Endothelial cell of umbilical vein (primary cell): ENCODE data around the gene TEX11. TPM values are rescaled to one million over a fixed set of nuclear protein-coding genes. Genes with fewer than 3 reads are reported as not detected.

Experiments used
- BruUV-seq: library from RNA; stranded (reverse); fragments of 400-500 nt; replicated peaks from 2 replicates; lab custom pipeline; 2021; lab: Mats Ljungman, UMichigan
- CTCF ChIA-PET: fragments of 300-600, 350-600 bp; sonication (Branson Sonifier 250); formaldehyde crosslinking; loops from one replicate; lab custom pipeline; 2021; ENCODE audit warnings: antibody characterized with exemption, inconsistent platforms; lab: Charles Lee
- POLR2A ChIA-PET: fragments of 300-600, 350-600 bp; sonication (Branson Sonifier 250); formaldehyde crosslinking; loops from one replicate; lab custom pipeline; 2021; ENCODE audit warnings: antibody characterized with exemption, inconsistent platforms; lab: Charles Lee
- DNase-seq: peaks from one replicate; pipeline ENCODE4 v3.0.0-alpha.2; 2011; ENCODE audit warnings: low read depth, low spot score
- FAIRE-seq: peaks from 2 replicates; lab custom pipeline; 2011; peaks lifted over from hg19 to GRCh38; lab: Jason Lieb, UNC
- H2AFZ ChIP-seq: 2 replicates; pipeline ENCODE4 v1.6.0; 2012; ENCODE audit warnings: low read depth, low read length, control low read depth, inconsistent platforms
- H3K27ac ChIP-seq: 2 replicates; pipeline ENCODE4 v1.5.1; 2011; ENCODE audit warnings: low read depth, mild to moderate bottlenecking, control low read depth, low read length, moderate library complexity; ENCODE audit not compliant: insufficient read depth
- H3K27me3 ChIP-seq, 2 experiments: 2 replicates each; pipeline versions ENCODE4 v1.6.0 to v1.6.1; 2011; ENCODE audit warnings: low read length in 2 of 2, mixed read lengths in 1 of 2; ENCODE audit not compliant: control insufficient read depth in 2 of 2, insufficient read depth in 2 of 2
- H3K36me3 ChIP-seq, 2 experiments: 2 replicates in 1 of 2; 3 replicates in 1 of 2; pipeline ENCODE4 v1.5.1; 2011; ENCODE audit warnings: low read length in 2 of 2, mild to moderate bottlenecking in 1 of 2, moderate library complexity in 1 of 2; ENCODE audit not compliant: control insufficient read depth in 2 of 2, insufficient read depth in 2 of 2; ENCODE audit errors: extremely low read depth in 1 of 2
- H3K4me1 ChIP-seq: 3 replicates; pipeline ENCODE4 v1.5.1; 2011; ENCODE audit warnings: mild to moderate bottlenecking, low read length; ENCODE audit not compliant: control insufficient read depth, insufficient read depth; ENCODE audit errors: extremely low read depth
- H3K4me2 ChIP-seq: 2 replicates; pipeline ENCODE4 v1.6.1; 2011; ENCODE audit warnings: low read length, control low read depth, mixed read lengths; ENCODE audit not compliant: insufficient read depth
- H3K4me3 ChIP-seq, 3 experiments: fragments of 200-600 bp in 1 of 3; sonication (generic), shearing (Covaris generic) in 1 of 3; replicated peaks in 1 of 3; 2 replicates each; pipeline ENCODE4 v1.5.1; 2011 to 2016; ENCODE audit warnings: control low read depth in 3 of 3, low read length in 3 of 3, mild to moderate bottlenecking in 2 of 3, inconsistent platforms in 1 of 3, low read depth in 1 of 3, moderate library complexity in 1 of 3; ENCODE audit not compliant: insufficient read depth in 1 of 3
- H3K79me2 ChIP-seq: 2 replicates; pipeline ENCODE4 v1.6.0; 2012; ENCODE audit warnings: low read length, inconsistent platforms; ENCODE audit not compliant: control insufficient read depth, insufficient read depth
- H3K9ac ChIP-seq: replicated peaks from 2 replicates; pipeline ENCODE3; 2011; ENCODE audit warnings: low read length, control low read depth; ENCODE audit not compliant: insufficient read depth; ENCODE audit errors: extremely low read depth
- H3K9me1 ChIP-seq: replicated peaks from 3 replicates; pipeline ENCODE4 v1.6.0; 2011; ENCODE audit warnings: mild to moderate bottlenecking, low read length; ENCODE audit not compliant: control insufficient read depth, insufficient read depth; ENCODE audit errors: extremely low read depth
- H3K9me3 ChIP-seq: replicated peaks from 2 replicates; pipeline ENCODE4 v1.5.1; 2012; ENCODE audit warnings: low read length, inconsistent platforms; ENCODE audit not compliant: control insufficient read depth, insufficient read depth
- H4K20me1 ChIP-seq: replicated peaks from 2 replicates; pipeline ENCODE3; 2011; ENCODE audit warnings: mild to moderate bottlenecking, low read length; ENCODE audit not compliant: control insufficient read depth, insufficient read depth; ENCODE audit errors: extremely low read depth
- CTCF ChIP-seq, 2 donors: IDR thresholded peaks; 1 replicate in 1 of 2; 2 replicates in 1 of 2; pipeline ENCODE4 v1.5.1; 2011; ENCODE audit warnings: low read length in 2 of 2, mild to moderate bottlenecking in 2 of 2, moderate library complexity in 2 of 2, control low read depth in 1 of 2, inconsistent platforms in 1 of 2, low read depth in 1 of 2; ENCODE audit not compliant: insufficient read depth in 1 of 2; ENCODE audit errors: extremely low read depth in 1 of 2
- EZH2 ChIP-seq: IDR thresholded peaks from 2 replicates; pipeline ENCODE4 v1.6.1; 2012; ENCODE audit warnings: borderline replicate concordance, low read depth, mild to moderate bottlenecking, moderate library complexity, low read length, inconsistent platforms; ENCODE audit not compliant: severe bottlenecking
- FOS ChIP-seq: IDR thresholded peaks from 2 replicates; pipeline ENCODE4 v1.6.1; 2011; ENCODE audit warnings: mild to moderate bottlenecking, low read length, moderate library complexity, borderline replicate concordance; ENCODE audit not compliant: insufficient read depth
- JUN ChIP-seq: IDR thresholded peaks from 2 replicates; pipeline ENCODE4 v1.6.1; 2011; ENCODE audit warnings: borderline replicate concordance, low read depth; ENCODE audit not compliant: insufficient read length, insufficient read depth
- MAX ChIP-seq: IDR thresholded peaks from 2 replicates; pipeline ENCODE4 v1.6.1; 2011; ENCODE audit not compliant: insufficient read depth, insufficient read length
- MYC ChIP-seq: IDR thresholded peaks from one replicate; pipeline ENCODE4 v1.6.1; 2011; ENCODE audit warnings: mild to moderate bottlenecking, low read depth, low read length
- POLR2A ChIP-seq: IDR thresholded peaks from 2 replicates; pipeline ENCODE4 v1.6.1; 2012; ENCODE audit warnings: low read depth, mild to moderate bottlenecking, control low read depth, low read length
- POLR2AphosphoS5 ChIP-seq: IDR thresholded peaks from 2 replicates; pipeline ENCODE4 v1.6.1; 2012; ENCODE audit warnings: low read depth, mild to moderate bottlenecking, control low read depth, low read length, moderate library complexity; ENCODE audit not compliant: insufficient read depth
- dilution Hi-C: fragments of 300-500 bp; cut with MboI; formaldehyde crosslinking; loops from one replicate; pipeline ENCODE4 v1.15.0; 2019; ENCODE audit warnings: low sequenced_read_pairs; ENCODE audit not compliant: extremely low pct_ligation_motif_present
- intact Hi-C: fragments of 100-400 bp; cut with micrococcal nuclease; formaldehyde crosslinking; loops from one replicate; pipeline ENCODE4 v1.10.0; 2022
- polyA plus RNA-seq, 4 experiments: library from polyadenylated mRNA; depleted of rRNA in 3 of 4; stranded (reverse) in 3 of 4; unstranded in 1 of 4; fragments of >200 nt; gene quantifications; 2 replicates each; pipeline versions ENCODE4 v1.2.1 to v1.2.3, GENCODE V29; 2011 to 2012; ENCODE audit warnings: missing spikeins in 1 of 4
- total RNA-seq: library from RNA; stranded (reverse); gene quantifications from 2 replicates; pipeline ENCODE4 v1.2.3, GENCODE V29; 2021

TEX11 gene
- total and polyA plus RNA-seq, 2 donors (not counting 3 experiments of a cell fraction or from before 2014, with no cell fraction given), result not detected

DNA sequence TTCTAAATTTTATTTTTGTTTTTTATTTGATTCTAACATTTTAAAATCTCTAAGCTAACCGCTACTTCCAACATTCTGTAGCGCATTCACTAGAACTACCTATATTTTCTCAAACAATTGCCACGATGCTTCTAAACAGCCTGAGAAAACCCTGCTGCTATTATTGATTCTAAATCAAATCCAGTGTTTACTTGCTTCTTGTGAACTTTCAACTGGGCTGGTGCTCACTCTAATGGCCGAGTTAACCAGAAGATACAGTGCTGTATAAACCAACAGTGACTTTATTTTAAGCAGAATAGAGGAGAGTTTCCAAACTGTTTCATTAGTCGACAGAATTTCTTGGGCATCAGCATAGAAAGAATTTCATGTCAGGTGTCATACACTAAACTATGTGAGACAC lies 353.6 kb downstream of the TEX11 start:
- TF ChIP-seq CTCF (IDR thresholded peaks at IDR 0.05; ENCODE audit: extremely low read depth in 1 of 2, insufficient read depth in 1 of 2, low read depth in 1 of 2, low read length in 2 of 2), result no peak
- no peak for TF ChIP-seq MAX
- no peak for TF ChIP-seq POLR2AphosphoS5
- no peak for TF ChIP-seq MYC
- TF ChIP-seq POLR2A, result no peak
- no peak for TF ChIP-seq FOS
- TF ChIP-seq EZH2, result no peak
- no peak for TF ChIP-seq JUN
- FAIRE-seq (no peak), DNase-seq (no peak)
- no peak overlapping the region for H3K27ac ChIP-seq
- no peak overlapping the region for H3K4me3 ChIP-seq
- H3K4me1 ChIP-seq, result no peaks in the 10 kb centered on the region
- dilution Hi-C loops (no loop called here), intact Hi-C loops (loop anchor here (1.0 to 5.0 kb wide), 2 partner anchors 103 to 118 kb away; no protein-coding TSS in a partner anchor)
- no peaks in the 10 kb centered on the region for H3K36me3 ChIP-seq
- no peak overlapping the region for H3K4me2 ChIP-seq
- H3K9me3 ChIP-seq, result no peaks in the 10 kb centered on the region
- CTCF ChIA-PET, result no interaction called here
- no peaks in the 10 kb centered on the region for H3K9me1 ChIP-seq
- no peaks in the 10 kb centered on the region for H4K20me1 ChIP-seq
- POLR2A ChIA-PET, result no interaction called here
- H3K79me2 ChIP-seq, result no peaks in the 10 kb centered on the region
- no peaks in the 10 kb centered on the region for H3K27me3 ChIP-seq
- H2AFZ ChIP-seq, result no peak overlapping the region
- BruUV-seq, result no TSS peak
- H3K9ac ChIP-seq, result no peak overlapping the region
